ENCODE results near the gene PIGX. TPM values are rescaled to one million over a fixed set of nuclear protein-coding genes. Genes with fewer than 3 reads are reported as not detected.

The PIGX gene
- total RNA-seq, 2 experiments from 2014 or later, result 43.7 to 47.1 TPM

GRCh38 chr3:196753201-196753600, 41.0 kb downstream of the PIGX start:
- DNase-seq (no peak), ATAC-seq (no peak)
- Mint-ChIP-seq H3K9me3 (peaks cover 19% of the 10 kb centered on the region), H3K27ac (no peak overlapping the region), H3K36me3 (ENCODE audit: low read depth) (peaks cover 73% of the 10 kb centered on the region), H3K4me1 (ENCODE audit: low read depth) (peaks cover 61% of the 10 kb centered on the region), H3K27me3 (no peaks in the 10 kb centered on the region), H3K4me3 (no peak overlapping the region)
- CTCF ChIA-PET, result interaction anchor here (1.1 kb wide), 1 partner anchor 16 kb away, joined by 3 read pairs; no protein-coding TSS in a partner anchor
- intact Hi-C loops (cut with micrococcal nuclease), result no loop called here
- no peak for TF ChIP-seq CTCF (IDR thresholded peaks at IDR 0.05)
- POLR2A ChIA-PET, result interaction anchor here (0.7 to 1.8 kb wide), 3 partner anchors 11 to 144 kb away, joined by 4 to 5 read pairs (median 4); no protein-coding TSS in a partner anchor

GRCh38 chr3:196754091-196754981, 42.2 kb downstream of the PIGX start:
- POLR2A ChIA-PET, result interaction anchor here (1.2 to 1.5 kb wide), 2 partner anchors 11 to 13 kb away, joined by 3 to 4 read pairs; no protein-coding TSS in a partner anchor
- no peak overlapping the region for H3K4me3 Mint-ChIP-seq
- H3K27me3 Mint-ChIP-seq, result no peaks in the 10 kb centered on the region
- intact Hi-C loops (cut with micrococcal nuclease), result no loop called here
- ATAC-seq (no peak), DNase-seq (no peak)
- CTCF ChIA-PET, result interaction anchor here (1.1 kb wide), 1 partner anchor 15 kb away, joined by 3 read pairs; no protein-coding TSS in a partner anchor
- TF ChIP-seq CTCF (IDR thresholded peaks at IDR 0.05), result no peak
- H3K4me1 Mint-ChIP-seq (ENCODE audit: low read depth), result peaks cover 56% of the 10 kb centered on the region
- peaks cover 18% of the 10 kb centered on the region for H3K9me3 Mint-ChIP-seq
- peaks cover 65% of the 10 kb centered on the region for H3K36me3 Mint-ChIP-seq (ENCODE audit: low read depth)
- peak overlapping the region; percentile 50 for H3K27ac Mint-ChIP-seq

- H3K36me3 Mint-ChIP-seq (ENCODE audit: low read depth), result peaks cover 56% of the 10 kb centered on the region
- no peak for ATAC-seq
- H3K9me3 Mint-ChIP-seq, result peaks cover 19% of the 10 kb centered on the region
- peak overlapping the region; percentile 71 for H3K27ac Mint-ChIP-seq
- POLR2A ChIA-PET, result no interaction called here
- peaks cover 50% of the 10 kb centered on the region for H3K4me1 Mint-ChIP-seq (ENCODE audit: low read depth)
- no peak for DNase-seq
- no peaks in the 10 kb centered on the region for H3K27me3 Mint-ChIP-seq
- CTCF ChIA-PET, result no interaction called here
- H3K4me3 Mint-ChIP-seq, result no peak overlapping the region
- intact Hi-C loops (cut with micrococcal nuclease), result no loop called here
- no peak for TF ChIP-seq CTCF (IDR thresholded peaks at IDR 0.05)
Observed at GRCh38 chr3:196756732-196757131, 44.6 kb downstream of the PIGX start.

GRCh38 chr3:196757876-196758739, 45.9 kb downstream of the PIGX start:
- H3K36me3 Mint-ChIP-seq (ENCODE audit: low read depth), result peaks cover 52% of the 10 kb centered on the region
- H3K27ac Mint-ChIP-seq, result peak overlapping the region; percentile 84
- POLR2A ChIA-PET, result interaction anchor here (0.8 to 0.9 kb wide), 2 partner anchors 46 to 183 kb away, joined by 3 read pairs; partner anchors contain the start of genes CEP19 and PIGX
- peak; percentile 53 for DNase-seq
- peak; percentile 74 for ATAC-seq
- H3K9me3 Mint-ChIP-seq, result peaks cover 23% of the 10 kb centered on the region
- H3K4me1 Mint-ChIP-seq (ENCODE audit: low read depth), result peaks cover 52% of the 10 kb centered on the region
- H3K4me3 Mint-ChIP-seq, result peak overlapping the region; percentile 1
- CTCF ChIA-PET, result no interaction called here
- intact Hi-C loops (cut with micrococcal nuclease), result no loop called here
- no peak for TF ChIP-seq CTCF (IDR thresholded peaks at IDR 0.05)
- H3K27me3 Mint-ChIP-seq, result no peaks in the 10 kb centered on the region

Data from activated CD8-positive, alpha-beta T cell treated with anti-CD3 and anti-CD28 coated beads for 36 hours (primary cell).